Stimulated activated CD4-positive, alpha-beta T cell treated with anti-CD3 and anti-CD28 coated beads, Interleukin-15, amount 100 ng/mL, for 1 hour (primary cell): ENCODE data around the gene EGFL7.

Experiments
- DNase-seq, 2 donors: peaks; one replicate each; pipeline ENCODE4 v3.0.0-alpha.2; 2020; ENCODE audit warnings: low read depth in 1 of 2, low spot score in 1 of 2

EGFL7 gene

GRCh38 chr9:136685216-136685615, 22.5 kb downstream of the EGFL7 start:
- DNase-seq = no peak

- no peak for DNase-seq
These were observed 23.2 kb downstream of the EGFL7 start for GRCh38 chr9:136685790-136686533.

- DNase-seq = no peak
These were observed 23.7 kb downstream of the EGFL7 start for GRCh38 chr9:136686534-136686793.

GRCh38 chr9:136686794-136687711, 24.3 kb downstream of the EGFL7 start, which contains the start of gene AGPAT2:
Gene AGPAT2 (minus strand): TSS chr9:136687457. CDS start chr9:136687357, 100 bp downstream.
- peak; percentile 29 to 52 for DNase-seq

- no peak for DNase-seq
These were observed 25.1 kb downstream of the EGFL7 start for GRCh38 chr9:136687721-136688223.

GRCh38 chr9:136688274-136689107, 25.8 kb downstream of the EGFL7 start:
- no peak for DNase-seq

GRCh38 chr9:136689108-136689460, 26.4 kb downstream of the EGFL7 start:
- DNase-seq = no peak

GRCh38 chr9:136690104-136690805, 27.5 kb downstream of the EGFL7 start:
- no peak for DNase-seq

- DNase-seq = no peak
These were observed 28.1 kb downstream of the EGFL7 start for GRCh38 chr9:136690806-136691261.

- no peak for DNase-seq
These were observed 28.8 kb downstream of the EGFL7 start for GRCh38 chr9:136691316-136692184.

GRCh38 chr9:136692185-136693134, 29.7 kb downstream of the EGFL7 start:
- no peak for DNase-seq

- no peak for DNase-seq
These were observed 30.4 kb downstream of the EGFL7 start for GRCh38 chr9:136693135-136693489.

- no peak for DNase-seq
These were observed 30.9 kb downstream of the EGFL7 start for GRCh38 chr9:136693490-136694162.

GRCh38 chr9:136694163-136694871, 31.6 kb downstream of the EGFL7 start:
- DNase-seq = no peak

GRCh38 chr9:136694872-136695247, 32.1 kb downstream of the EGFL7 start:
- no peak for DNase-seq

- DNase-seq = no peak
These were observed 32.7 kb downstream of the EGFL7 start for GRCh38 chr9:136695435-136695895.

- no peak for DNase-seq
These were observed 33.2 kb downstream of the EGFL7 start for GRCh38 chr9:136695955-136696354.
